ENCODE measurements around the gene CEP78. TPM values are rescaled to one million over a fixed set of nuclear protein-coding genes. Genes with fewer than 3 reads are reported as not detected.
A peak's percentile ranks its signal among the peaks of the same experiment; 100 is the strongest.
"Not testable (repeated sequence)": the region's sequence is repeated elsewhere in the genome, so short reads cannot be mapped to it uniquely, and the experiment has no call there.

CEP78 gene, protein sequence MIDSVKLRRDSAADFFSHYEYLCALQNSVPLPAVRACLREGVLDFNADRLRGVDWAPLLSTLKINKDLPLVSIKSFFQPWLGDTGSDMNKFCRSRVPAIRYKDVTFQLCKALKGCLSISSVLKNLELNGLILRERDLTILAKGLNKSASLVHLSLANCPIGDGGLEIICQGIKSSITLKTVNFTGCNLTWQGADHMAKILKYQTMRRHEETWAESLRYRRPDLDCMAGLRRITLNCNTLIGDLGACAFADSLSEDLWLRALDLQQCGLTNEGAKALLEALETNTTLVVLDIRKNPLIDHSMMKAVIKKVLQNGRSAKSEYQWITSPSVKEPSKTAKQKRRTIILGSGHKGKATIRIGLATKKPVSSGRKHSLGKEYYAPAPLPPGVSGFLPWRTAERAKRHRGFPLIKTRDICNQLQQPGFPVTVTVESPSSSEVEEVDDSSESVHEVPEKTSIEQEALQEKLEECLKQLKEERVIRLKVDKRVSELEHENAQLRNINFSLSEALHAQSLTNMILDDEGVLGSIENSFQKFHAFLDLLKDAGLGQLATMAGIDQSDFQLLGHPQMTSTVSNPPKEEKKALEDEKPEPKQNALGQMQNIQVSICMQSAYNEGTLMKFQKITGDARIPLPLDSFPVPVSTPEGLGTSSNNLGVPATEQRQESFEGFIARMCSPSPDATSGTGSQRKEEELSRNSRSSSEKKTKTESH
- 8.7 TPM in 2 replicates for total RNA-seq

- peak; percentile 89 to 96 for DNase-seq (ENCODE audit: low read depth in 2 of 2)
Measured at GRCh38 chr9:78235762-78236550, at the start of gene CEP78. CEP78 (plus strand) TSS chr9:78236075; CDS start chr9:78236351, 276 bp downstream.

GRCh38 chr9:78187763-78188484 is 48.0 kb upstream of the CEP78 start:
- no peak for DNase-seq (ENCODE audit: low read depth in 2 of 2)

DNA sequence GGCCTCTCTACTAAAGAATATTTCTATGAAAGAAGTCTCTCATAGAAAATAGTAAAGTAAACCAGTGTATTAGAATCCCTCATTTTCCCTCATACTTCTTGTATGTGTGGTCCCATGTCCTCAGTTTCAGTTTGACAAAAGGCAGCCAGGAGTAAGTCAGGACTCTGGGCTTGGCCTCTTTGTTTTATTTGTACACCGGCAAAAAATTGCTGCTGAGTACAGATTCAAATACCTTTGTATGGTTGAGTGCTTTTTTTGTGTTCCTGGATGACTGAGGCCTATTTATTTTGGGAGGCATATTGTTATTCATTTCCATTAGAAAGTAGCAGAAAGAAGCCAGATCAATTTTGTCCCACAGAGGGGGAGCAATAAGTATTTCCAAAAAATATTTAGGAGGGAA is 47.3 kb upstream of the CEP78 start:
- no peak for DNase-seq (ENCODE audit: low read depth in 2 of 2)

- DNase-seq (ENCODE audit: low read depth in 2 of 2): no peak
Measured at GRCh38 chr9:78189001-78189400, 46.9 kb upstream of the CEP78 start.

- peak in 1 of 2 donors; percentile 41 for DNase-seq (ENCODE audit: low read depth in 2 of 2)
Measured at GRCh38 chr9:78189461-78189860, 46.4 kb upstream of the CEP78 start.

DNA sequence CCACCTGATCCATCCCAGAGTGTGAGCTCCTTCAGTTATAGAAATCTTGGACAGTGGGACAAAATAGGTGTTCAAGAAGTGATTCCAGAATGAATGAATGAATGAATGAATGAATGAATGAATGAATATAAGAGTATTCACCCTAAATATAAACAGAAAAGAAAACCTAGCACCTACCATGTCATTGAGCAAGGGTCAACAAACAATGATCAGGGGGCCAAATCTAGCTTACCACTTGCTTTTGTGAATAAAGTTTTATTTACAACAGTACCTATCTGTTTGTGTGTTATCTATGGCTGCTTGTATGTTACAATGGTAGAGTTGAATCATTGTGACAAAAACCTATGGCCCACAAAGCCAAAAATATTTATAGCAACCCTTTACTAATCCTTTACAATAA is 43.9 kb upstream of the CEP78 start:
- DNase-seq (ENCODE audit: low read depth in 2 of 2): no peak

- no peak for DNase-seq (ENCODE audit: low read depth in 2 of 2)
Measured at GRCh38 chr9:78196258-78196657, 39.6 kb upstream of the CEP78 start.

GRCh38 chr9:78201158-78201777 is 34.6 kb upstream of the CEP78 start:
- peak; percentile 18 to 57 for DNase-seq (ENCODE audit: low read depth in 2 of 2)

- DNase-seq (ENCODE audit: low read depth in 2 of 2): peak; percentile 32 to 87
Measured at GRCh38 chr9:78207319-78207718, 28.6 kb upstream of the CEP78 start.

DNA sequence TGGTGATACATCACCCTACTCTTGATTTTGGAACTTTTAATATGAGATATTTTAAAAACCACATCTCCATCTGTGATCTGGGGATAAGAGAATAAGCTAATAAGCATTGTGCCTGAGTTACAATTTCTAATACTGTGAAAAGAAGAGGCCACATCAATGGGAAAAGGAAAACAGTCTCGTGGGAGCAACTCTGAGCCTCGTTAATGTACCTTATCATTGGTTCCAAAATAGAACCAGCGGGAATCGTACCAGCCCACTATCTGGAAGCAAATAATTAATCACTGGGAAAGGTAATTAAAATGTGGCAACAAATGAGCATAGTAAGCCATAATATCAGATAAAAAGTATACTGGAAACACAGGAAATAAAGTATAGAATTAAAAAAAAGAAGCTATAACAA is 28.0 kb upstream of the CEP78 start:
- DNase-seq (ENCODE audit: low read depth in 2 of 2): no peak

GRCh38 chr9:78209127-78209526 is 26.7 kb upstream of the CEP78 start:
- no peak for DNase-seq (ENCODE audit: low read depth in 2 of 2)

GRCh38 chr9:78210841-78211301 is 25.0 kb upstream of the CEP78 start:
- DNase-seq (ENCODE audit: low read depth in 2 of 2): no peak

GRCh38 chr9:78212868-78213267 is 23.0 kb upstream of the CEP78 start:
- DNase-seq (ENCODE audit: low read depth in 2 of 2): no peak

- peak; percentile 40 to 62 for DNase-seq (ENCODE audit: low read depth in 2 of 2)
Measured at GRCh38 chr9:78213712-78214111, 22.2 kb upstream of the CEP78 start.

GRCh38 chr9:78214492-78214891 is 21.4 kb upstream of the CEP78 start:
- DNase-seq (ENCODE audit: low read depth in 2 of 2): no peak

- DNase-seq (ENCODE audit: low read depth in 2 of 2): peak in 1 of 2 donors; percentile 8
Measured at GRCh38 chr9:78215706-78216105, 20.2 kb upstream of the CEP78 start.

DNA sequence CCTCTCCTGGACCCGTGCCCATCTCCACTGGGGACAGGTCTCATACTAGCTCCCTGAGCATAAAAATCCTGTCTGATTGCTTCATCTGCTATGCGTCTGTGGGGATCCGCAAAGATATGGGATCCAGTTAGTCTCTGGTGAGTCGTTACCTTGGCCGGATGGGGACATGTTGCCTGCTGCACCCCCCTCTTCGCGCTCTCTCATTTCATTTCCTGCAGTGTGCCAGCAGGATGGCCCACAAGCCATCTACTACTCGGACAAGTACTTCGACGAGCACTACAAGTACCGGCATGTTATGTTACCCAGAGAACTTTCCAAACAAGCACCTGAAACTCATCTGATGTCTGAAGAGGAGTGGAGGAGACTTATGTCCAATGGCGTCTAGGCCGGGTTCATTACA is 17.0 kb upstream of the CEP78 start:
- no peak for DNase-seq (ENCODE audit: low read depth in 2 of 2)

- DNase-seq (ENCODE audit: low read depth in 2 of 2): no peak
Measured at GRCh38 chr9:78221425-78221824, 14.4 kb upstream of the CEP78 start.

- DNase-seq (ENCODE audit: low read depth in 2 of 2): not testable (repeated sequence)
Measured at GRCh38 chr9:78221841-78222240, 14.0 kb upstream of the CEP78 start.

- no peak for DNase-seq (ENCODE audit: low read depth in 2 of 2)
Measured at GRCh38 chr9:78230761-78231160, 5.1 kb upstream of the CEP78 start.

- DNase-seq (ENCODE audit: low read depth in 2 of 2): not testable (repeated sequence)
Measured at GRCh38 chr9:78232471-78232870, 3.4 kb upstream of the CEP78 start.

Data from lung microvascular endothelial cell (primary cell).